Common myeloid progenitor, CD34-positive (primary cell): Measurements from ENCODE around the gene PTPN5.
A peak's percentile ranks its signal among the peaks of the same experiment; 100 is the strongest.

Experiments
- CTCF ChIA-PET: fragments of 350-600 bp; sonication (Branson Sonifier 250); formaldehyde crosslinking; loops from one replicate; lab custom pipeline; 2021; ENCODE audit warnings: antibody characterized with exemption; lab: Charles Lee
- POLR2A ChIA-PET: fragments of 350-600 bp; sonication (Branson Sonifier 250); formaldehyde crosslinking; loops from one replicate; lab custom pipeline; 2021; ENCODE audit warnings: antibody characterized with exemption; lab: Charles Lee
- DNase-seq, 3 donors: peaks; one replicate each; pipeline versions ENCODE4 v3.0.0 to v3.0.0-alpha.2; 2013
- H3K27ac ChIP-seq, 2 experiments: 1 replicate in 1 of 2; 2 replicates in 1 of 2; pipeline ENCODE4 v1.7.0; 2013; ENCODE audit warnings: inconsistent platforms in 2 of 2, low read length in 2 of 2, mild to moderate bottlenecking in 2 of 2, low read depth in 1 of 2, moderate library complexity in 1 of 2; ENCODE audit not compliant: severe bottlenecking in 2 of 2, insufficient read depth in 1 of 2, poor library complexity in 1 of 2
- H3K27me3 ChIP-seq, 5 experiments: replicated peaks in 2 of 5; 1 replicate in 3 of 5; 2 replicates in 2 of 5; pipeline versions ENCODE4 v1.6.1 to v1.7.0; 2013; ENCODE audit warnings: low read length in 4 of 5, mild to moderate bottlenecking in 2 of 5, moderate library complexity in 2 of 5, inconsistent platforms in 1 of 5; ENCODE audit not compliant: insufficient read depth in 5 of 5, control insufficient read depth in 4 of 5
- H3K36me3 ChIP-seq, 4 experiments: 1 replicate in 2 of 4; 2 replicates in 2 of 4; pipeline versions ENCODE4 v1.6.1 to v1.7.0; 2013; ENCODE audit warnings: low read length in 3 of 4, control low read depth in 1 of 4, mild to moderate bottlenecking in 1 of 4; ENCODE audit not compliant: control insufficient read depth in 4 of 4, insufficient read depth in 4 of 4
- H3K4me1 ChIP-seq, 4 experiments: 1 replicate in 3 of 4; 2 replicates in 1 of 4; pipeline versions ENCODE4 v1.6.1 to v1.7.1; 2013; ENCODE audit warnings: low read length in 3 of 4, mild to moderate bottlenecking in 3 of 4, control low read depth in 1 of 4, inconsistent platforms in 1 of 4, moderate library complexity in 1 of 4; ENCODE audit not compliant: control insufficient read depth in 4 of 4, insufficient read depth in 4 of 4; ENCODE audit errors: control extremely low read depth in 1 of 4
- H3K4me3 ChIP-seq, 7 experiments: 1 replicate in 4 of 7; 2 replicates in 3 of 7; pipeline versions ENCODE4 v1.5.1 to v1.7.0; 2013; ENCODE audit warnings: mild to moderate bottlenecking in 7 of 7, low read length in 6 of 7, moderate library complexity in 6 of 7, inconsistent platforms in 2 of 7, low read depth in 2 of 7, control low read depth in 1 of 7; ENCODE audit not compliant: insufficient read depth in 4 of 7, control insufficient read depth in 1 of 7; ENCODE audit errors: extremely low read depth in 1 of 7
- H3K9me3 ChIP-seq, 5 experiments: 1 replicate in 4 of 5; 2 replicates in 1 of 5; pipeline versions ENCODE4 v1.6.1 to v1.7.1; 2013; ENCODE audit warnings: low read length in 4 of 5, mild to moderate bottlenecking in 2 of 5, inconsistent platforms in 1 of 5, low read depth in 1 of 5, moderate library complexity in 1 of 5; ENCODE audit not compliant: control insufficient read depth in 4 of 5, insufficient read depth in 2 of 5; ENCODE audit errors: control extremely low read depth in 1 of 5
- WGBS: methylation state at CpG from one replicate; pipeline ENCODE4 v1.1.5; 2013; ENCODE audit not compliant: insufficient coverage; 5-methylcytosine and 5-hydroxymethylcytosine counted together

PTPN5 gene

GRCh38 chr11:18726040-18726439, 65.6 kb downstream of the PTPN5 start, which contains the start of gene IGSF22:
IGSF22 (minus strand) TSS chr11:18726188; CDS start chr11:18724236, 1,952 bp downstream.
- Histone ChIP-seq H3K27me3 (no peaks in the 10 kb centered on the region), H3K9me3 (no peaks in the 10 kb centered on the region), H3K4me3 (no peak within 1 kb of the TSS), H3K4me1 (peaks cover 0 to 22% (median 11%) of the 10 kb centered on the region in 4 experiments), H3K27ac (no peak within 1 kb of the TSS), H3K36me3 (no peaks in the 10 kb centered on the region)
- no peak for DNase-seq
- ChIA-PET POLR2A (no interaction called here), CTCF (interaction anchor here (1.0 to 1.1 kb wide), 3 partner anchors 9 to 186 kb away, joined by 4 to 6 read pairs (median 4); no protein-coding TSS in a partner anchor)
- WGBS: 92% methylated on average over 7 of the region's 7 CpGs

GRCh38 chr11:18723991-18724390, 67.6 kb downstream of the PTPN5 start:
- WGBS: 93% methylated on average over 5 of the region's 7 CpGs
- POLR2A ChIA-PET: no interaction called here
- Histone ChIP-seq H3K9me3 (no peaks in the 10 kb centered on the region), H3K4me1 (peaks cover 0 to 26% (median 14%) of the 10 kb centered on the region in 4 experiments), H3K36me3 (no peaks in the 10 kb centered on the region), H3K27me3 (peaks cover 0 to 6% (median 0%) of the 10 kb centered on the region in 5 experiments), H3K4me3 (no peak overlapping the region), H3K27ac (no peak overlapping the region)
- CTCF ChIA-PET: interaction anchor here (0.9 to 1.3 kb wide), 11 partner anchors 9 to 609 kb away, joined by 3 to 6 read pairs (median 3); partner anchors contain the start of gene SPTY2D1
- no peak for DNase-seq

- Histone ChIP-seq H3K36me3 (no peaks in the 10 kb centered on the region), H3K4me1 (peaks cover 0 to 18% (median 14%) of the 10 kb centered on the region in 4 experiments), H3K4me3 (peak overlapping the region in 5 of 7 experiments; percentile 71 to 88 (median 77)), H3K9me3 (no peaks in the 10 kb centered on the region), H3K27me3 (peaks cover 0 to 6% (median 0%) of the 10 kb centered on the region in 5 experiments), H3K27ac (no peak overlapping the region)
- POLR2A ChIA-PET: interaction anchor here (0.6 to 1.0 kb wide), 2 partner anchors 47 to 89 kb away, joined by 3 read pairs; partner anchors contain the start of gene SPTY2D1
- no CpG with 5 or more reads among the region's 1 CpG for WGBS
- no peak for DNase-seq
- CTCF ChIA-PET: interaction anchor here (0.6 to 4.2 kb wide), 24 partner anchors 10 to 1568 kb away, joined by 3 to 50 read pairs (median 4); partner anchors contain the start of genes SPTY2D1, TMEM86A and TSG101
Observed at GRCh38 chr11:18722293-18722637, 69.3 kb downstream of the PTPN5 start.

- Histone ChIP-seq H3K4me1 (peaks cover 0 to 18% (median 14%) of the 10 kb centered on the region in 4 experiments), H3K9me3 (no peaks in the 10 kb centered on the region), H3K4me3 (peak overlapping the region; percentile 38 to 88 (median 73)), H3K27me3 (peaks cover 0 to 6% (median 0%) of the 10 kb centered on the region in 5 experiments), H3K36me3 (no peaks in the 10 kb centered on the region), H3K27ac (no peak overlapping the region)
- WGBS: 0% methylated on average over 29 of the region's 36 CpGs
- CTCF ChIA-PET: interaction anchor here (0.6 to 4.2 kb wide), 28 partner anchors 9 to 1568 kb away, joined by 3 to 50 read pairs (median 4); partner anchors contain the start of genes SPTY2D1, TMEM86A and TSG101
- peak; percentile 62 to 70 (median 65) for DNase-seq
- POLR2A ChIA-PET: interaction anchor here (0.6 to 1.0 kb wide), 2 partner anchors 47 to 88 kb away, joined by 3 read pairs; partner anchors contain the start of gene SPTY2D1
Observed at GRCh38 chr11:18721561-18722292, 69.9 kb downstream of the PTPN5 start.

GRCh38 chr11:18720808-18721560, 70.6 kb downstream of the PTPN5 start:
- Histone ChIP-seq H3K27ac (no peak overlapping the region), H3K4me3 (peak overlapping the region; percentile 38 to 88 (median 73)), H3K27me3 (peaks cover 0 to 6% (median 0%) of the 10 kb centered on the region in 5 experiments), H3K36me3 (no peaks in the 10 kb centered on the region), H3K9me3 (no peaks in the 10 kb centered on the region), H3K4me1 (peaks cover 0 to 18% (median 14%) of the 10 kb centered on the region in 4 experiments)
- ChIA-PET CTCF (interaction anchor here (0.8 to 4.2 kb wide), 15 partner anchors 8 to 637 kb away, joined by 3 to 50 read pairs (median 5); partner anchors contain the start of gene SPTY2D1), POLR2A (no interaction called here)
- WGBS: 3% methylated on average over 34 of the region's 41 CpGs
- peak; percentile 60 to 79 (median 76) for DNase-seq

GRCh38 chr11:18720091-18720807, 71.3 kb downstream of the PTPN5 start:
- WGBS: 93% methylated on average over 5 of the region's 5 CpGs
- H3K4me1 ChIP-seq: peaks cover 0 to 18% (median 14%) of the 10 kb centered on the region in 4 experiments
- no peak for DNase-seq
- no peaks in the 10 kb centered on the region for H3K36me3 ChIP-seq
- ChIA-PET POLR2A (interaction anchor here (0.6 kb wide), 1 partner anchor 1496 kb away, joined by 7 read pairs; no protein-coding TSS in a partner anchor), CTCF (interaction anchor here (0.9 to 4.2 kb wide), 5 partner anchors 8 to 180 kb away, joined by 3 to 50 read pairs (median 7); no protein-coding TSS in a partner anchor)
- H3K27me3 ChIP-seq: peaks cover 0 to 9% (median 0%) of the 10 kb centered on the region in 5 experiments
- no peaks in the 10 kb centered on the region for H3K9me3 ChIP-seq
- H3K4me3 ChIP-seq: no peak overlapping the region
- H3K27ac ChIP-seq: no peak overlapping the region
